ENCODE results near the gene PCOLCE2.

DNA sequence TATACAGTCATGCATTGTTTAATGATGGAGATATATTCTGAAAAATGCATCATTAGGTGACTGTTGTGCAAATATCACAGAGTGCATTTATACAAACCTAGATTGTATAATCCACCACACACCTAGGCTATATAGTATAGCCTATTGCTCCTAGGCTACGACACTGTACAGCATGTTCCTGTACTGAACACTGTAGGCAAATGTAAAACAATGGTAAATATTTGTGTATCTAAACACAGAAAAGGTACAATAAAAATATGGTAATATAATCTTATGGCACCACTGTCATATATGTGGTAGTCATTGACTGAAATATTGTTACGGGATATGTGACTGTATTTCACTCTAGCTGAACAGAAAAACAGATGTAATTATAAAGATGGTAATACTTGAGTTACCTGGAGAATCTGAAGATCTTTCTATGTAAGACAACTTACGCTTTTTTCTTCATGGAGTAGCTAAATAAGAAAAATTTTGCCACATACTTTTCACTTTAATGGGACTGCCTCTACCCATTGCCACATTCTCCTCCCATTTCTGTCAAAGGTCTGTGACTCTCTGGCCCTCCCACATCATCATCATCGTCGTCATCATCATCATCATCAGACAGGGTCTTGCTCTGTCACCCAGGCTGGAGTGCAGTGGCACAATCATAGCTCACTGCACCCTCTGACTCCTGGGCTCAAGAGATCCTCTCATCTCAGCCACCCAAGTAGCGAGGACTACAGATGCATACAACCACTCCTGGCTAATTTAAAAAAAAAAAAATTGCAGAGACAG, 7.2 kb downstream of the PCOLCE2 start:
- TF ChIP-seq, protein P1, sequence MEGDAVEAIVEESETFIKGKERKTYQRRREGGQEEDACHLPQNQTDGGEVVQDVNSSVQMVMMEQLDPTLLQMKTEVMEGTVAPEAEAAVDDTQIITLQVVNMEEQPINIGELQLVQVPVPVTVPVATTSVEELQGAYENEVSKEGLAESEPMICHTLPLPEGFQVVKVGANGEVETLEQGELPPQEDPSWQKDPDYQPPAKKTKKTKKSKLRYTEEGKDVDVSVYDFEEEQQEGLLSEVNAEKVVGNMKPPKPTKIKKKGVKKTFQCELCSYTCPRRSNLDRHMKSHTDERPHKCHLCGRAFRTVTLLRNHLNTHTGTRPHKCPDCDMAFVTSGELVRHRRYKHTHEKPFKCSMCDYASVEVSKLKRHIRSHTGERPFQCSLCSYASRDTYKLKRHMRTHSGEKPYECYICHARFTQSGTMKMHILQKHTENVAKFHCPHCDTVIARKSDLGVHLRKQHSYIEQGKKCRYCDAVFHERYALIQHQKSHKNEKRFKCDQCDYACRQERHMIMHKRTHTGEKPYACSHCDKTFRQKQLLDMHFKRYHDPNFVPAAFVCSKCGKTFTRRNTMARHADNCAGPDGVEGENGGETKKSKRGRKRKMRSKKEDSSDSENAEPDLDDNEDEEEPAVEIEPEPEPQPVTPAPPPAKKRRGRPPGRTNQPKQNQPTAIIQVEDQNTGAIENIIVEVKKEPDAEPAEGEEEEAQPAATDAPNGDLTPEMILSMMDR (IDR thresholded peaks at IDR 0.05), result no peak
- TF ChIP-seq, protein P2, sequence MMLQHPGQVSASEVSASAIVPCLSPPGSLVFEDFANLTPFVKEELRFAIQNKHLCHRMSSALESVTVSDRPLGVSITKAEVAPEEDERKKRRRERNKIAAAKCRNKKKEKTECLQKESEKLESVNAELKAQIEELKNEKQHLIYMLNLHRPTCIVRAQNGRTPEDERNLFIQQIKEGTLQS (CRISPR knock-in tag; conservative IDR thresholded peaks at IDR 0.05), result no peak
- no peak for TF ChIP-seq ZNF317 (CRISPR knock-in tag; IDR thresholded peaks at IDR 0.05; ENCODE audit: borderline replicate concordance, low read depth)
- no peak for TF ChIP-seq NFE2L1 (CRISPR knock-in tag; IDR thresholded peaks at IDR 0.05)
- no peak for TF ChIP-seq SP1 (CRISPR knock-in tag; conservative IDR thresholded peaks at IDR 0.05)
